H54 (cell line): ENCODE measurements around the gene PRELP.

Experiments used
- DNase-seq: peaks from one replicate; pipeline ENCODE4 v3.0.0; 2011; ENCODE audit warnings: low spot score, mixed read lengths; ENCODE audit not compliant: insufficient read length
- FAIRE-seq: peaks from 3 replicates; lab custom pipeline; 2011; peaks lifted over from hg19 to GRCh38; lab: Jason Lieb, UNC
- POLR2A ChIP-seq: IDR thresholded peaks from 2 replicates; pipeline ENCODE4 v1.6.1; 2011; ENCODE audit warnings: low read depth, mild to moderate bottlenecking, low read length

The PRELP gene

DNA sequence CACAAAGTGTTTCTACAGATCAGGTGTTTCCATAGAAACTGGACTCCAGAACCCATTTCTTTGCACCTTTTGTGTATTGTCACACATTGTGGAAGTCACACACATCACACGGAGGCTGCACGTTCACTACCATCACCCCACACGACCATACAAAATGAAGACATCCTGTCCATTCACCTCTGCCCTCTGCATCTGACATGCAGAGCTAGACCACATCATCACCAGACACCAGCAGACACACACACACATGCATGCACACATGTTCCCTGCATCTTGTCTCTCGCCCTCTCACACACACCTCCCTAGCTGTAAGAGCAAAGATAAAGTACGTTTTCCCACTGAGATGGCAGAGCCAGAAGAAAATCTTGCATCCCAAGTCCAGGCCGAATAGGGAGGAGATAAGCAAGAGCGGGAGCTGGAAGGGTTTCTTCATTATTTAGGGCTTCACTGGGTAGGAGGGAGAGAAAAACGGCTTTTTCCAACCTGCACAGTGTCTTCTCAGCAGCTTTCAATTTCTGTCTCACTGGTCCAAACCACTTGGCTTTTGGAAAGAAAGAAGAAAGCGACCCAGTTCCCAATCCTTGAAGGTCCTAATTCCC is 709 bp downstream of the PRELP start:
- FAIRE-seq, result no peak
- no peak for DNase-seq
- TF ChIP-seq POLR2A, result no peak

DNA sequence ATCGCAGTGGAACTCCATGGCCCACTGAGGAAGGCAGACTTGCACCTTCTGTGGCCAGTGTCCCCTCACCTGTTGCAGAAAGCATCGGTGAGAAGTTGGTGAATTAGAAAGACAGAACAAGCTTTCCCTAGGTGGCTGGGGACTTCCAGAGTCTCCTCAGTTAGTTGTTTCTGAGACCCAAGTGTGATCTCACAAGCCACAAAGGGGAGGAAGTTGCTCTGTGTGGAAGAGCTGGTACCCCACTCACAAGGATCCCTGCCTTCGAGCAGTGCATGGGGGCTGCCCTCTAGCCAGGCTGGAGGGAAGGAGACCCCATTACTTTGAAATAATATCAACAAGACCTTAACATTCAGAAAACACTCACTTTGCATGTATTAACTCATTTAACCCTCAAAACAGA is 2.1 kb downstream of the PRELP start:
- FAIRE-seq (no peak), DNase-seq (no peak)
- TF ChIP-seq POLR2A, result no peak

DNA sequence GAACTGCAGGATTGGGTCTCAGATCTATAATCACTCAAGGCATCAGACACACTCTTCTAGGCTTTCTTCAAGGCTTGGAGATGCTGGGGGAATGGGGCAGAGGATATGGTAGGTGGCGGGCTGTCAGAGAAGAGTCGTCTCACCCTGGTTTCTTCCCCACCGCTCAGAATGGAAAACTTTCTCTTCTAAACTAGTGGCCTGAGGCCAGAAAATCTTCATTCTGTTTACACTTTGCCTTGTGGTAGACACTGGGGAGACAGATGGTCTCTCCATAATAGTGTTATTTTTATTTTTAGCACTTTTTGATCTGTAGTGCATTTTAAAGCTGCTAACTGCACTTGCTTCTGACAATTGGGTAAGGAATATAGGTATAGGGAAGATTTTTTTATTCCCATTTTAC is 2.6 kb downstream of the PRELP start:
- FAIRE-seq, result no peak
- TF ChIP-seq POLR2A, result no peak
- DNase-seq, result no peak

DNA sequence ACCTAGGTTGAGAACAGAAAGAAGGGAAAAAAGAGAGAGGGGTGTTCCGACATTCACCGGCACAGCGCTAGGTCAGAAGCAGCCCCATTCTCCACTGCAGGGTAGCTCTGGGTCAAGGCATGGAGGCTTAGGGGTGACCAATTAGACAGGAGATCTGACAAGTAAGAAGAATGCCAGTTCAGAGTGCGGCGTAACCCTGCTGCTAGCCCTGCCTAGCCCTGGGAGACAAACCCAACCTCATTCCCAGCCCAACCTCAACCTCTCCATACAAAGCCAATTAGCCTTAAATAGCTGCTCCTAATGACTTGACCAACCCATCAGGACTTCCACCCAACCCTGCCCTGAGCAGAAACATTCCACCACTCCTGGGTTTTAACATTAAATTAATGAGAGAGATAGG is 3.4 kb downstream of the PRELP start:
- FAIRE-seq (no peak), DNase-seq (no peak)
- no peak for TF ChIP-seq POLR2A

GRCh38 chr1:203479646-203480045 is 4.0 kb downstream of the PRELP start:
- no peak for FAIRE-seq
- TF ChIP-seq POLR2A, result no peak

DNA sequence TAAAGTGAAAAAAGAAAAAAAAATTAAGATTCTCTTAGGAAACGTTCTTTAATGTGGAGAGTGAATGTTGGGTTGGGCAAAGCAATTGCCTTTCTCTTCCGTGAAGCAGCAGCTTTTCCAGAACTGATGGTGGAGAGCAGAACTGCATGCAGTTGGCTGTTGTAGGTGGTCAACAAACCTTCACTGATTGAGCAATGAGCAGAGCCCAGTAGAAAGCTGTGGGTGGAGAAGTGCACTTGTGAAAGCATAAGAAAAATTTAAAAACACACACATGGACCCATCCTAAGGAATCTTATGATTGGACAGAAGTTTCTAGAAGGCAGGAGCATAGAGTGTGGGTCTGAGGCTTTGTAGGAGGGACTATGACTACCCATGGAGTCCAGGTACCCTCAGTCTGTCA is 4.5 kb downstream of the PRELP start:
- FAIRE-seq, result no peak
- TF ChIP-seq POLR2A, result no peak
- DNase-seq, result peak; percentile 20

More at GRCh38 chr1:203479646-203480045, 4.0 kb downstream of the PRELP start:
- DNase-seq, result no peak

DNA sequence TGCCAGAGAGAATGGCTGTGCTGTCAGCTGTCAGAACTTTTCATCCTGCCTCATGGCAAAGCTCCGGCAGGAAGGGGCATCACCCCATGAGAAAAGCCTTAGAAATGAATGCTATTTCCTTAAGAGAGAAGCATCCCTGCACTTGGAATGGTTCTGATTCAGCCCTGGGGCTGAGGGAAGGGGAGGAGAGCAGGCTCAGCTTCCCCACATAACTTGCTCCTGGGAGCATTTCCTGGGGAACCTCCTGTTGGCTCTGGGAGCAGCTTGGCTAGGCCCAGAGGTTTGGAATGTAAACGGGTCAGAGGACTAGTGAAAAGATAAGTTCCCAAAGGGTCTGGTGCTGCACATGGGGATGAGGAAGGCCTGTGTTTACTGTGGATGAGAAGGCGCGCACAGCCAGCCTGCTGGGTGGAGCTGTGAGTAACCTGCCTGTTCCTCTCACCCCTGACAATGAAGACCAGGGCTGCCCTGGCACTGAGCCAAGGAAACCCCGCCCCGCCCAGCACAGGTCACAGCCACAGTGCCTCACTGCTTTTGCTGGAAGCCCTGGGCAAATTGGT is 5.0 kb downstream of the PRELP start:
- no peak for TF ChIP-seq POLR2A
- FAIRE-seq (peak; percentile 36), DNase-seq (peak; percentile 92)

- DNase-seq (no peak), FAIRE-seq (no peak)
- no peak for TF ChIP-seq POLR2A
Observed at GRCh38 chr1:203481196-203481595, 5.6 kb downstream of the PRELP start.

DNA sequence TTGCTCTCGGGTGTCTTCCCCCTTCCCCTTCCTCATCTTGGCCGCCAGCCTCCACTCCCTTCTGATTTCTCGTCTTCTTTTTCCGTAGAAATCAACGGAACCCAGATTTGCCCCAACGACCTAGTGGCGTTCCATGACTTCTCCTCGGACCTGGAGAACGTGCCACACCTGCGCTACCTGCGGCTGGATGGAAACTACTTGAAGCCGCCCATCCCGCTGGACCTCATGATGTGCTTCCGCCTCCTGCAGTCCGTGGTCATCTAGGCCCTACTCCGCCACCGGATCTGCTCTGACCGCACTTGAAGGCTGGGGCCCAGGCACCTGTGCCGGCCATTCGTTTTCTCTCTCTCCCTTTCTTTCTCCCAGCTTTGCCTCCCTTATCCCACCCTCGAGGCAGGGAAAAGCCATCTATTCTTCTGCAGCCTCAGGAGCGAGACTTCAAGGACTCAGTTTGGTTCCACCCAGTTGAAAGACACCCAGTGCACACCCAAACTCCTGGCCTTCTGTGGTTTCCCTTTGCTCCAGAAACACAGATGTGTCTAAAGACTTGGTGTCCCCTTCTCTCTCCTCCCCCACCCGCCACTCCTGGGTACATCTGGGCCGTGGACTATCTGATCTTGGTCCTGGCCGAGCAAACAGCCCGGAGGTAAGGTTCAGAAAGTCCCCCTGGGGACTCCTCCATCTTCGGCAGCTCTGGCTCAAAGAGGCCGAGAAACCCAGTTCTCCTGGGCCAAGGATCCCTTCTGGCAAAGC is 11.2 kb downstream of the PRELP start:
- TF ChIP-seq POLR2A, result no peak
- no peak for DNase-seq
- no peak for FAIRE-seq

DNA sequence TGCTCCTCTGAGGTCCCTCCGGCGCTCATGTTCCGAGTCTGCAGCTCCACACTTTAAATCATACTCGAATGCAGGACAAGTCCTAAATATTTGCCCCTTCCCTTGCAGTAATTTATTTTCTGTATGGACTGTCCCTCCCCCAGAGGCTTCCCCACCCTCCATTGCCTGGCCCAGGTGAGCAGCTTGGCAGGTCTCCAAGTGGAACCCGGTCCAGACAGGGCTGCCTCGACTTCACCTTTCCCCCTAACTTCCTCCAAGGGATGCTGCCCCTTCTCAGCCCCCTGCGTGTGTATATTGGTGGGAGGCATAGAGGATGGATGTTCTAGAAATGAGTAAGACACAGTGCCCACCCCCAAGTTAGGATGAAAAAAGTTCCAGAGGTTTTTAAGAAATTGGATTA is 12.9 kb downstream of the PRELP start:
- no peak for TF ChIP-seq POLR2A
- DNase-seq, result no peak
- no peak for FAIRE-seq

DNA sequence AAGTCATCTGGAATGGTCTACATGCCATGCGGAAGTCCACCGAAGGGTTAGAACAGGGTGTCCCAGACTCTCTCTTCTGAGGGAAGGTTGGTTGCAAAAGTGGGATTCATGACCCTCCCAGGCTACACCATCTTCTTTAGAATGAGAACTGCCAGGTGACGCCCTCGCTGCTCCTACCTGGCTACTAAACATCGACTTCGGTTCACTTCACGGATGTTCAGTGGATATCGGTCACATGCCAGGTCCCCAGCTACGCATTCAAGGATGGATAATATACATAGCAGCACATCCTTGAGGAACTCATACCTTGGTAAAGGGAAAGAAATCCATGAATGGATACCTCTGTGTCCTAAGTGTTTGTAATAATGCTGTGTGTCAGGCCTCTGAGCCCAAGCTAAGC is 15.0 kb downstream of the PRELP start:
- DNase-seq (no peak), FAIRE-seq (no peak)
- TF ChIP-seq POLR2A, result no peak

- no peak for DNase-seq
- no peak for TF ChIP-seq POLR2A
- FAIRE-seq, result no peak
Observed at GRCh38 chr1:203491664-203492063, 16.1 kb downstream of the PRELP start.

DNA sequence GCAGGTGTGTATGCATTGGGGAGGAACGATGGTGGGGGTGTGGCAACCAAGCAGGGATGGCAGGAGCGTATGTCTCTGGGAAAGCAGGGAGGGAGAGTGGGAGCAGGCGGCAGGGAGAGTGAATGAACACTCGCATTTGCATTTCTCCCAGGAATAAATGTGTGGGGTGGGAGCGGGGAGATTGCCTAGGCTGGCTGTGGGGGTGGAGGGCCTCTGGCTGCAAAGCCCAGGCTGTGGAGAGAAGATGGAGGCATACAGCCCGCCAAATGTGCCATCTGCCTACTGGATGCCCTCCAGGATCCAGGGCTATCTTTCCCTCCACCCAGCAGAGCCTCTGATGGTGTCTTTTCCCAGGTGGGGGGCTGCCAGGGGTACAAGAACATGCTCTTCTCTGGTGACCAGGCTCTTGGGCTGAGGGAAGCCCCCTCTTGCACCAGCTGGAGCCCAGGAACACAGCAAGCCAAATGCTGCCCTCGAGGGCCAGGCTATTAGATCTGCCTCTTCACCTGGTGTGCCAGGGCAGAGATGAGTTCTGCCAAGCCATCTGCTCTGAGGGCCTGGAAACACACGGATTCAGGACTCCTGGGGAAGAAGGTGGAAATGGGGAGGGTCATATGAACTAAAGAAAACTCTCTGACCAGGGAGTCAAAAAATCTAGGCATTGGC is 16.6 kb downstream of the PRELP start:
- DNase-seq (no peak), FAIRE-seq (no peak)
- TF ChIP-seq POLR2A, result no peak

- FAIRE-seq, result no peak
- TF ChIP-seq POLR2A, result no peak
- DNase-seq, result no peak
Observed at GRCh38 chr1:203492748-203493130, 17.1 kb downstream of the PRELP start.
